Kidney (tissue), 14 donors: ENCODE data around the gene CEP104. TPM values are rescaled to one million over a fixed set of nuclear protein-coding genes. Genes with fewer than 3 reads are reported as not detected.

Experiments used
- DNase-seq, 5 donors: peaks; one replicate each; pipeline ENCODE4 v3.0.0-alpha.2; 2013 to 2020
- FAIRE-seq: peaks from 2 replicates; lab custom pipeline; 2012; peaks lifted over from hg19 to GRCh38; lab: Jason Lieb, UNC
- H3K27ac ChIP-seq, 2 donors: one replicate each; pipeline ENCODE4 v1.7.0; 2013; ENCODE audit warnings: low read depth in 2 of 2, low read length in 2 of 2, inconsistent platforms in 1 of 2
- H3K27me3 ChIP-seq: one replicate; pipeline ENCODE4 v1.7.1; 2013; ENCODE audit warnings: low read length, inconsistent platforms; ENCODE audit not compliant: control insufficient read depth, insufficient read depth
- H3K36me3 ChIP-seq, 3 donors: one replicate each; pipeline versions ENCODE4 v1.7.0 to v1.7.1; 2013; ENCODE audit warnings: low read length in 3 of 3, control low read depth in 1 of 3, inconsistent platforms in 1 of 3; ENCODE audit not compliant: insufficient read depth in 3 of 3, control insufficient read depth in 2 of 3
- H3K4me1 ChIP-seq, 3 donors: one replicate each; pipeline versions ENCODE4 v1.7.0 to v1.7.1; 2013; ENCODE audit warnings: low read length in 3 of 3, inconsistent platforms in 1 of 3, low read depth in 1 of 3; ENCODE audit not compliant: control insufficient read depth in 2 of 3, insufficient read depth in 2 of 3
- H3K4me3 ChIP-seq, 3 donors: one replicate each; pipeline versions ENCODE4 v1.7.0 to v1.8.1; 2013; ENCODE audit warnings: low read length in 3 of 3, control low read depth in 1 of 3, inconsistent platforms in 1 of 3
- H3K9ac ChIP-seq, 3 donors: one replicate each; pipeline versions ENCODE4 v1.7.0 to v1.7.1; 2013; ENCODE audit warnings: low read length in 3 of 3, control low read depth in 1 of 3, inconsistent platforms in 1 of 3
- H3K9me3 ChIP-seq, 3 donors: one replicate each; pipeline versions ENCODE4 v1.7.0 to v1.7.1; 2013; ENCODE audit warnings: low read length in 3 of 3, control low read depth in 1 of 3, inconsistent platforms in 1 of 3; ENCODE audit not compliant: control insufficient read depth in 2 of 3, insufficient read depth in 1 of 3
- CTCF ChIP-seq: IDR thresholded peaks from 3 replicates; pipeline ENCODE4 v1.5.1; 2012; ENCODE audit warnings: mild to moderate bottlenecking, moderate library complexity, borderline replicate concordance; ENCODE audit not compliant: insufficient read depth; ENCODE audit errors: extremely low read depth
- intact Hi-C: fragments of 100-400 bp; cut with DNase I; formaldehyde crosslinking; loops from one replicate; pipeline ENCODE4 v1.11.1; 2022
- polyA plus RNA-seq: library from polyadenylated mRNA; stranded (reverse); fragments of 350-450 nt; fragmentation: Illumina TruSeq; extraction: RNeasy Lipid Tissue Mini Kit (QIAGEN cat#74804); gene quantifications from one replicate; pipeline ENCODE4 v1.2.3, GENCODE V29; 2014; ENCODE audit warnings: low read depth, low replicate concordance; ENCODE audit not compliant: insufficient read depth
- total RNA-seq: library from RNA; stranded (reverse); fragmentation: NEBNext Ultra II Directional; extraction: Animal tissue kit (Norgen Biotek cat#: 25700); gene quantifications from one replicate; pipeline ENCODE4 v1.2.1, GENCODE V29; 2021
- donor health status: control.
- donor health status: control.
- donor health status: control.
- donor health status: control.
- donor health status: control.
- donor health status: DM: yes; HTN: yes; CAD: no.
- donor health status: Normal renal cell carcinoma (clear cell type).

Gene CEP104
- total and polyA plus RNA-seq, 2 donors from 2014 or later = 11.1 to 51.2 TPM

- peaks cover 0 to 11% (median 3%) of the 10 kb centered on the region in 3 donors for H3K9me3 ChIP-seq
- peak in 1 of 5 donors; percentile 29 for DNase-seq
- H3K9ac ChIP-seq = no peak overlapping the region
- no peak overlapping the region for H3K4me3 ChIP-seq
- no peak for FAIRE-seq
- H3K27me3 ChIP-seq = no peaks in the 10 kb centered on the region
- TF ChIP-seq CTCF = no peak
- H3K27ac ChIP-seq = no peak overlapping the region
- H3K4me1 ChIP-seq = peaks cover 0 to 3% (median 0%) of the 10 kb centered on the region in 3 donors
- intact Hi-C loops = no loop called here
- peaks cover 3 to 18% (median 15%) of the 10 kb centered on the region in 3 donors for H3K36me3 ChIP-seq
Measured at GRCh38 chr1:3883194-3883925, 26.3 kb upstream of the CEP104 start.

DNA sequence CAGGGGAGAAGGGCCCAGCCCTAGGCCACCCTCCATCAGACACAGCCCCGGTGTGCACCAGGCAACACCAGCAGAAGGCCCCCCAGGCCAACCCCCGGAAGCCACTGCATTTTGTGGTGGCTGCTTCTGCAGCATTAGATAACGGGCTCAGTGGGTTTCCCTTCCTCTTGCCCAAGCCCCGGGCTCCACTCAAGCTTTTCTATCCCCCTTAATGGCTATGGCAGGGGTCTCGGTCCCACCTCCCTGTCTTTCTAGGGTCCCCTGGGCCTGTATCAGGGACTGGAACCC, 24.1 kb upstream of the CEP104 start:
- intact Hi-C loops = no loop called here
- DNase-seq (no peak), FAIRE-seq (no peak)
- Histone ChIP-seq H3K27me3 (no peaks in the 10 kb centered on the region), H3K9me3 (peaks cover 0 to 11% (median 3%) of the 10 kb centered on the region in 3 donors), H3K4me3 (no peak overlapping the region), H3K9ac (no peak overlapping the region), H3K27ac (no peak overlapping the region), H3K4me1 (peaks cover 0 to 3% (median 0%) of the 10 kb centered on the region in 3 donors), H3K36me3 (peaks cover 3 to 16% (median 8%) of the 10 kb centered on the region in 3 donors)
- TF ChIP-seq CTCF = no peak

DNA sequence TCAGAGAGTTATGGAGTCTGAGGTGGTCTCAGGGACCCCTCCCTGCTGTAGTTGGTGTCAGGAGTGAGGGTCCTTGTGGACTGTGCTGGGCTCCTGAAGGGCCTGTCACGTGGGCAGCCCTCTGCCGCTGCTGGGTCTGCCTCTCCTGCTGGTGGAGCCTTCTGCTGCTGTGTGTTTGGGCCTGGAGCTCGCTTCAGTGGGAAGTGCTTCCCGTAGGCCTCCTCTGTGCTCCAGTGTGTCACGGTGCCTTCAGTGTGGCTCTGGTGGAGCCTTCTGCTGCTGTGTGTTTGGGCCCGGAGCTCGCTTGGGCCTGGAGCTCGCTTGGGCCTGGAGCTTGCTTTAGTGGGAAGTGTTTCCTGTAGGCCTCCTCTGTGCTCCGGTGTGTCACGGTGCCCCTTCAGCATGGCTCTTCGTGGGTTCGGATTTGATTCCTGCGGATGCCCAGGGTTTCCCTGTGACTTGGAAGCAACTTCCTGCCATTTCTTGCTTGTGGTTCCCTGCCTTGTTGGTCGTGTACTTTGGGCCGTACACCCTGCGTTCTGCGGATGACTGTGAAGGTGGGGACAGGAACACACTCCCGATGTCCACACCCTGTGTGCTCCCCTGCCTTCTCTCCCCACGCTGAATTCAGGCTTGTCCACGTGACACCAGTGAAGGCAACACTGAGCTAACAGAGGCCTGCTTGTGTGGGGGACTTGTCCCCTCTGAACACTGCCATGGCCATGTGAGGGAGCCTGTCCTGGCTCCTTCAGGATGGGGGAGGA, 23.6 kb upstream of the CEP104 start:
- intact Hi-C loops = no loop called here
- Histone ChIP-seq H3K4me3 (no peak overlapping the region), H3K27ac (peak overlapping the region; percentile 65 to 85), H3K9ac (no peak overlapping the region), H3K9me3 (peaks cover 0 to 11% (median 3%) of the 10 kb centered on the region in 3 donors), H3K36me3 (peaks cover 3 to 18% (median 8%) of the 10 kb centered on the region in 3 donors), H3K27me3 (no peaks in the 10 kb centered on the region), H3K4me1 (peaks cover 0 to 3% (median 0%) of the 10 kb centered on the region in 3 donors)
- FAIRE-seq (no peak), DNase-seq (peak in 1 of 5 donors; percentile 61)
- no peak for TF ChIP-seq CTCF
